ENCODE results near the gene TRPM4.
"Not testable (repeated sequence)": the region's sequence is repeated elsewhere in the genome, so short reads cannot be mapped to it uniquely, and the experiment has no call there.

TRPM4 gene

DNA sequence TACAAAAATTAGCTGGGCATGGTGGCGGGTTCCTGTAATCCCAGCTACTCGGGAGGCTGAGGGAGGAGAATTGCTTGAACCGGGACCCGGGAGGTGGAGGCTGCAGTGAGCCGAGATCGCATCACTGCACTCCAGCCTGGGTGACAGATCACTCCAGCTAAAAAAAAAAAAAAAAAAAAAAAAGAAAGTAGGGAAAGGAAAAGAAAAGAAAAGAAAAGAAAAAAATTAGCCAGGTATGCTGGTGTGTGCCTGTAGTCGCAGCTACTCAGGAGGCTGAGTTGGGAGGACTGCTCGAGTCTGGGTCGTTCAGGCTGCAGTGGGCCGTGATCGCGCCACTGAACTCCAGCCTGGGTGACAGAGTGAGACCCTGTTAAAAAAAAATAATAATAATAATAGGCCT, 30.4 kb upstream of the TRPM4 start:
- not testable (repeated sequence) for H3K4me1 ChIP-seq (ENCODE audit: control insufficient read depth, insufficient read depth, low read length); H3K36me3 ChIP-seq (ENCODE audit: control insufficient read depth, insufficient read depth, low read length); H3K4me3 ChIP-seq (ENCODE audit: low read length); H3K27me3 ChIP-seq (ENCODE audit: control insufficient read depth, insufficient read depth, low read length); DNase-seq (ENCODE audit: low read depth, low spot score); H3K27ac ChIP-seq (ENCODE audit: low read length); H3K9me3 ChIP-seq (ENCODE audit: control insufficient read depth, insufficient read depth, low read length)
- no CpG with 5 or more reads among the region's 12 CpGs for WGBS (ENCODE audit: insufficient coverage, insufficient read length)

DNA sequence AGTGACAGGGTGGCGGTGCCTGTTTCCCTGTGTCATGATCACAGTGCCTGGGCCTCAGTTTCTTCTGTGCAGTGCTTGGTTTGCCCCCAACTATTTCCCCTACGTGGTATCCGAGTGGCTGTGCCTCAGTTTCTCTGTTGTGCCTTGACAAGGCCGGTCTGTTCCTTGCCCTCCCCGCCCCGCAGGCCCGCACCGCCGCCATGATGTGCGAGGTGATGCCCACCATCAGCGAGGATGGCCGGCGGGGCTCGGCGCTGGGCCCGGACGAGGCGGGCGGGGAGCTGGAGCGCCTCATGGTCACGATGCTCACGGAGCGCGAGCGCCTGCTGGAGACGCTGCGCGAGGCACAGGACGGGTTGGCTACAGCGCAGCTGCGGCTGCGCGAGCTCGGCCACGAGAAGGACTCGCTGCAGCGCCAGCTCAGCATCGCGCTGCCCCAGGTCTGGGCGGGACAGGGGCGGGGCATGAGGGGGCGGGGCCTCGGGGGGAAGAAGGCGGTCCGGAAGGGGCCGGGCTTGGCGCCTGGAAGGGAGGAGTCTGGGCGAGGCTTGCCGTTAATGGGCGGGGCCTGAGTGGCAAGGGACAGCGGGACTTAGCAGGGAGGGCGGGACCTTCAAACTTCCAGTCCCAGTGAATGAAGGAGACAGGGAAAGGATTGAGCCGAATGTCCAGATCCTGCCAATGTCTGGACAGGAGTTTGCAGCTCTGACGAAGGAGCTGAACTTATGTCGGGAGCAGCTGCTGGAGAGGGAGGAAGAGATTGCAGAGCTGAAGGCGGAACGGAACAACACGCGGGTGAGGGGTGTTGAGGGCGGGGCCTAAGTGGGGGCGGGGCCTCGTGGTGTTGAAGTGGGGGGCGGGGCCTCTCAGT, 29.7 kb upstream of the TRPM4 start:
- Histone ChIP-seq H3K9me3 (ENCODE audit: control insufficient read depth, insufficient read depth, low read length) (no peaks in the 10 kb centered on the region), H3K4me1 (ENCODE audit: control insufficient read depth, insufficient read depth, low read length) (peaks cover 5% of the 10 kb centered on the region), H3K4me3 (ENCODE audit: low read length) (peak overlapping the region; percentile 48; the same call in 1 of the 2 replicates), H3K27me3 (ENCODE audit: control insufficient read depth, insufficient read depth, low read length) (no peaks in the 10 kb centered on the region), H3K27ac (ENCODE audit: low read length) (no peak overlapping the region), H3K36me3 (ENCODE audit: control insufficient read depth, insufficient read depth, low read length) (no peaks in the 10 kb centered on the region)
- WGBS (ENCODE audit: insufficient coverage, insufficient read length) = no CpG with 5 or more reads among the region's 63 CpGs
- no peak for DNase-seq (ENCODE audit: low read depth, low spot score)

DNA sequence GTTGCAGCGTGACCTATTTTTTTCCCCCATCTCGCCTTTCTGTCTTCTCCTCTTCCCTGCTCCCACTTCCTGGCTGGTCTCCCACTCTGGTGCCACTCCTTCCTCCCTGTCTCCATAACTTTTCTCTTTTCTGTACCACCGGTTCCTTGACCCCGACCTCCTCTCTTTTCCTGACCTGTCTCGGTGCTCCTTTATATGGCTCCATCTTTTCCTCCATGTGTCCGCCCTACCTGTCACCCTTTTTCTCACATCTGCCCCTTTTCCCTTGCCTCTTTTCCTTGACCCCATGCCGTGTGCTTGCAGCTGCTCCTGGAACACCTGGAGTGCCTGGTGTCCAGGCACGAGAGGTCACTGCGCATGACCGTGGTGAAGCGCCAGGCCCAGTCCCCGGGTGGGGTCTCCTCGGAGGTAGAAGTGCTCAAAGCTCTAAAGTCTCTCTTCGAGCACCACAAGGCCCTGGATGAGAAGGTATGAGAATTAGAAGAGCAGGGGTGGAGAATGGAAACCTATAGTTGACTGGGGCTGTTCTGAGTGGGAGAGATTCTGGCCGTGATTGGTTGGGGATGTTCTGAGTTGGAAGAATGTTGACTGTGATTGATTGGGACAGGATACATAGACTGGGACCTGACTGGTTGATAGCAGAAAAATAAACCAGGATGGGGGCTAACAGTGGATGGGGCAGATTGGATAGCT, 28.9 kb upstream of the TRPM4 start:
- no CpG with 5 or more reads among the region's 15 CpGs for WGBS (ENCODE audit: insufficient coverage, insufficient read length)
- H3K36me3 ChIP-seq (ENCODE audit: control insufficient read depth, insufficient read depth, low read length) = no peaks in the 10 kb centered on the region
- H3K9me3 ChIP-seq (ENCODE audit: control insufficient read depth, insufficient read depth, low read length) = no peaks in the 10 kb centered on the region
- DNase-seq (ENCODE audit: low read depth, low spot score) = no peak
- H3K4me1 ChIP-seq (ENCODE audit: control insufficient read depth, insufficient read depth, low read length) = peaks cover 5% of the 10 kb centered on the region
- no peaks in the 10 kb centered on the region for H3K27me3 ChIP-seq (ENCODE audit: control insufficient read depth, insufficient read depth, low read length)
- no peak overlapping the region for H3K27ac ChIP-seq (ENCODE audit: low read length)
- peak overlapping the region; percentile 10; the same call in 1 of the 2 replicates for H3K4me3 ChIP-seq (ENCODE audit: low read length)

DNA sequence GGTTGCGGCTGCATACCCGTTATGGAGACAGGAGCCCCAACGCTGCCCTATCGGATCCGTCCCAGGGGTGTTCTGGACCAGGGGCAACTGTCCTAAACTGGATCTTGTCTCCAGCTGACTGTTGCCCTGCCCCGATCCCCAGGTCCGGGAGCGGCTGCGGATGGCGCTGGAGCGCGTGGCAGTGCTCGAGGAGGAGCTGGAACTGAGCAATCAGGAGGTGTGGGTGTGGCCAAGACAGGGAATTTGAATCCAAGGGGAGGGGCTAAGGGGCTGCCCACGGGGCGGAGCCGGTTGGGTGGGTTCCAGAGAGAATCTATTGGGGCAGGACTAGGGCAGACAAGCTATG, 28.4 kb upstream of the TRPM4 start:
- H3K4me3 ChIP-seq (ENCODE audit: low read length) = no peak overlapping the region
- no peaks in the 10 kb centered on the region for H3K27me3 ChIP-seq (ENCODE audit: control insufficient read depth, insufficient read depth, low read length)
- H3K9me3 ChIP-seq (ENCODE audit: control insufficient read depth, insufficient read depth, low read length) = no peaks in the 10 kb centered on the region
- no peak for DNase-seq (ENCODE audit: low read depth, low spot score)
- no peaks in the 10 kb centered on the region for H3K36me3 ChIP-seq (ENCODE audit: control insufficient read depth, insufficient read depth, low read length)
- H3K4me1 ChIP-seq (ENCODE audit: control insufficient read depth, insufficient read depth, low read length) = peaks cover 5% of the 10 kb centered on the region
- no peak overlapping the region for H3K27ac ChIP-seq (ENCODE audit: low read length)
- no CpG with 5 or more reads among the region's 16 CpGs for WGBS (ENCODE audit: insufficient coverage, insufficient read length)

DNA sequence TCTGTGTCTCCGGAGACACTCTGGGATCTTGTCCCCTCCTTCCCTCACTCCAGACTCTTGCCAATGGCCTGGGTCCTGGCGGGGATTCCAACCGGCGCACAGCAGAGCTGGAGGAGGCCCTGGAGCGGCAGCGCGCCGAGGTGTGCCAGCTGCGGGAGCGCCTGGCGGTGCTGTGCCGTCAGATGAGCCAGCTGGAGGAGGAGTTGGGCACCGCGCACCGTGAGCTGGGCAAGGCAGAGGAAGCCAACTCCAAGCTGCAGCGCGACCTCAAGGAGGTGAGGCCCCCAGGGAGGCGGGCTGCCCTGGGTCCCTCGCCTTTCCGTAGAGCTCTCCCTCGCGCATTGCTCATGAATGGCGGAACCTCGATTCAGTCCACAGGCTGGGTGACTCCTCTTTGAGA, 27.3 kb upstream of the TRPM4 start:
- H3K27me3 ChIP-seq (ENCODE audit: control insufficient read depth, insufficient read depth, low read length) = no peaks in the 10 kb centered on the region
- whole genome bisulfite sequencing (ENCODE audit: insufficient coverage, insufficient read length) = no CpG with 5 or more reads among the region's 24 CpGs
- no peaks in the 10 kb centered on the region; the same call in 1 of the 2 replicates for H3K36me3 ChIP-seq (ENCODE audit: control insufficient read depth, insufficient read depth, low read length)
- H3K4me1 ChIP-seq (ENCODE audit: control insufficient read depth, insufficient read depth, low read length) = peaks cover 5% of the 10 kb centered on the region
- no peak for DNase-seq (ENCODE audit: low read depth, low spot score)
- H3K27ac ChIP-seq (ENCODE audit: low read length) = no peak overlapping the region
- no peak overlapping the region for H3K4me3 ChIP-seq (ENCODE audit: low read length)
- H3K9me3 ChIP-seq (ENCODE audit: control insufficient read depth, insufficient read depth, low read length) = no peaks in the 10 kb centered on the region

DNA sequence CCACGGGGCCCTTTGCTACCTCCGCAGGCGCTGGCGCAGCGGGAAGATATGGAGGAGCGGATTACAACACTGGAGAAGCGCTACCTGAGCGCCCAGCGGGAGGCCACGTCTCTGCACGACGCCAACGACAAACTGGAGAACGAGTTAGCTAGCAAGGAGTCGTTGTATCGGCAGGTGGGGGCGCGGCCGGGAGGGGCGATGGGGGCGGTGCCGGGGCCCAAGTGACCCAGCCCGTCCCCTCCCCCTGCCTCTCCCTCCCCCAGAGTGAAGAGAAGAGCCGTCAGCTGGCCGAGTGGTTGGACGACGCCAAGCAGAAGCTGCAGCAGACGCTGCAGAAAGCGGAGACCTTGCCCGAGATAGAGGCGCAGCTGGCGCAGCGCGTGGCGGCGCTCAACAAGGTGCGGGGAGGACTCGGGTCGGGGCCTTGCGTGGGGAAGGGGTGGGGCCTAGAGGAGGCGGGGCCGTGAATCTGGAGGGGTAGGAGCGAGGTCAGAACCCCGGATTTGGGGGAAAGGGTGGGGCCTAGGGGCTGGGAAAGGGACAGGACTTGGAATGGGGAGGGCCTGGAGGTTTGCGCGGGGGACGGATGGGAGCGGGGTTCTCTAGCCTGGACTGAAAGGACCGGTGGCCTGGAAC, 24.5 kb upstream of the TRPM4 start:
- Histone ChIP-seq H3K36me3 (ENCODE audit: control insufficient read depth, insufficient read depth, low read length) (peaks cover 7% of the 10 kb centered on the region; the same call in 1 of the 2 replicates), H3K27ac (ENCODE audit: low read length) (no peak overlapping the region), H3K27me3 (ENCODE audit: control insufficient read depth, insufficient read depth, low read length) (no peaks in the 10 kb centered on the region), H3K4me1 (ENCODE audit: control insufficient read depth, insufficient read depth, low read length) (peaks cover 3% of the 10 kb centered on the region), H3K4me3 (ENCODE audit: low read length) (no peak overlapping the region), H3K9me3 (ENCODE audit: control insufficient read depth, insufficient read depth, low read length) (no peaks in the 10 kb centered on the region)
- no peak for DNase-seq (ENCODE audit: low read depth, low spot score)
- WGBS (ENCODE audit: insufficient coverage, insufficient read length) = no CpG with 5 or more reads among the region's 49 CpGs

DNA sequence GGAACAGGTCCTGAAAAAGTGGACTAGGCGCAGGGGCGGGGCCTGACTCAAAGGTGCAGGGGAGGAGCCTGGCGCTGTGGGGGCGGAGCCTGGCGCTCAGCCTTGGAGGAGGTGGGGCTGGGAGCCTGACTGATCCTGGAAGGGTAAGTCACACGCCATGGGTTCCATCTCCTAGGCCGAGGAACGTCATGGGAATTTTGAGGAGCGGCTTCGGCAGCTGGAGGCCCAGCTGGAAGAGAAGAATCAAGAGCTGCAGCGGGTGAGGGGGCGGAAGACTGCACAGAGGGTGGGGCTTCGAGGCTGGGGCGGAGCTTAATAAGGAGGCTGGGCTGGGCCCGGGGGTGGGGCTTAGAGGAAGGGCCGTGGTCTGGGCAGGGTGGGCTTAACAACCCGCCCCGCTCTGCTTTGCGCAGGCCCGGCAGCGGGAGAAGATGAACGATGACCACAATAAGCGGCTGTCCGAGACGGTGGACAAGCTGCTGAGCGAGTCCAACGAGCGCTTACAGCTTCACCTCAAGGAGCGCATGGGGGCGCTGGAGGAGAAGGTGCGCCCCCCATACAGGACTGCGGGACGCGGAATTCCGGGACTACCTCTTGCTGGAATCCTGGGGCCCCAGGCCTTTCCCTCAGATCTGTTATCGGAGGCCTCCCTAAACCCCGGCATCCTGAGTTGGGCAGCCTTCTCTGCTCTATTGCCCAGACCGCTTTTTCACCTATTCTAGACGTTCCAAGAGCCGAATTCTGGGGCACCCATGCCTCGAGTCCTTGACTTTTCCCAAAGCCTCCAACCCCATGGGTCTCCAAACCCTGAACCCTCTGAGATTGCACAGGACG, 23.8 kb upstream of the TRPM4 start:
- Histone ChIP-seq H3K4me3 (ENCODE audit: low read length) (no peak overlapping the region), H3K36me3 (ENCODE audit: control insufficient read depth, insufficient read depth, low read length) (peaks cover 7% of the 10 kb centered on the region; the same call in 1 of the 2 replicates), H3K27ac (ENCODE audit: low read length) (no peak overlapping the region), H3K4me1 (ENCODE audit: control insufficient read depth, insufficient read depth, low read length) (peaks cover 1% of the 10 kb centered on the region; the same call in 1 of the 2 replicates), H3K27me3 (ENCODE audit: control insufficient read depth, insufficient read depth, low read length) (no peaks in the 10 kb centered on the region), H3K9me3 (ENCODE audit: control insufficient read depth, insufficient read depth, low read length) (no peaks in the 10 kb centered on the region)
- WGBS (ENCODE audit: insufficient coverage, insufficient read length) = no CpG with 5 or more reads among the region's 42 CpGs
- no peak for DNase-seq (ENCODE audit: low read depth, low spot score)

DNA sequence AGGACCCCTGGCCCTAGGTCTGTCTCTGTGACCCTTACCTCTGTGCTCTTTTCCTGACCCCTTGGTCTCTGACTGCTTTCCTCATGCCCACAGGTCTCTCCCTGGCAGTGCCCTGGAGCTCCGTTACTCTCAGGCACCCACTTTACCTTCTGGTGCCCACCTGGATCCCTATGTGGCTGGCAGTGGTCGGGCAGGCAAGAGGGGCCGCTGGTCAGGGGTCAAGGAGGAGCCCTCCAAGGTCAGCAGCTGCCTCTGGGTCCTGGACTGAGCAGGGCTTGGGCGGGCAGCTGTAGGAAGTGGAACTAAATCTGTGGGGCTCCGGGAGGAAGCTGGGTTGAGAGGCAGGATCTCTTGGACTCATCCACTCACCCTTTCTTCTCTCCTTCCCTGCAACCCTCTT, 21.9 kb upstream of the TRPM4 start:
- Histone ChIP-seq H3K4me1 (ENCODE audit: control insufficient read depth, insufficient read depth, low read length) (peaks cover 4% of the 10 kb centered on the region; the same call in 1 of the 2 replicates), H3K4me3 (ENCODE audit: low read length) (no peak overlapping the region), H3K27me3 (ENCODE audit: control insufficient read depth, insufficient read depth, low read length) (no peaks in the 10 kb centered on the region), H3K9me3 (ENCODE audit: control insufficient read depth, insufficient read depth, low read length) (no peaks in the 10 kb centered on the region), H3K36me3 (ENCODE audit: control insufficient read depth, insufficient read depth, low read length) (peaks cover 7% of the 10 kb centered on the region; the same call in 1 of the 2 replicates), H3K27ac (ENCODE audit: low read length) (no peak overlapping the region)
- WGBS (ENCODE audit: insufficient coverage, insufficient read length) = no CpG with 5 or more reads among the region's 5 CpGs
- DNase-seq (ENCODE audit: low read depth, low spot score) = no peak

DNA sequence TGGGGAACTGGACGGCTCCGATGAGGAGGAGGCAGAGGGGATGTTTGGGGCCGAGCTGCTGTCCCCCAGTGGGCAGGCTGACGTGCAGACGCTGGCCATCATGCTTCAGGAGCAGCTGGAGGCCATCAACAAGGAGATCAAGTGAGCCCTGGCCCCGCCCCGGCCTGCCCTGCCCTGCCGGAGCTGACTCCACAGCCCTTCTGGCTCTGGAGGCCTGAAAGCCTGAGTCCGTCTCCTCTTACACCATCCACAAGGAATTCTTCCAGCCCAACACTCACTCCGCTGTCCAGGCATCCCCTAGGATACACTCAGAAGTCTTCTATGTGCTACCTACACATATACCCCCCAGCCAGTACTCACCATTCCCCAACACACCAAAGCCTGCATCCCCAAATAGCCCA, 20.8 kb upstream of the TRPM4 start:
- no CpG with 5 or more reads among the region's 10 CpGs for WGBS (ENCODE audit: insufficient coverage, insufficient read length)
- Histone ChIP-seq H3K36me3 (ENCODE audit: control insufficient read depth, insufficient read depth, low read length) (peaks cover 7% of the 10 kb centered on the region; the same call in 1 of the 2 replicates), H3K4me3 (ENCODE audit: low read length) (no peak overlapping the region), H3K27ac (ENCODE audit: low read length) (no peak overlapping the region), H3K9me3 (ENCODE audit: control insufficient read depth, insufficient read depth, low read length) (no peaks in the 10 kb centered on the region), H3K27me3 (ENCODE audit: control insufficient read depth, insufficient read depth, low read length) (no peaks in the 10 kb centered on the region), H3K4me1 (ENCODE audit: control insufficient read depth, insufficient read depth, low read length) (peaks cover 4% of the 10 kb centered on the region; the same call in 1 of the 2 replicates)
- no peak for DNase-seq (ENCODE audit: low read depth, low spot score)

DNA sequence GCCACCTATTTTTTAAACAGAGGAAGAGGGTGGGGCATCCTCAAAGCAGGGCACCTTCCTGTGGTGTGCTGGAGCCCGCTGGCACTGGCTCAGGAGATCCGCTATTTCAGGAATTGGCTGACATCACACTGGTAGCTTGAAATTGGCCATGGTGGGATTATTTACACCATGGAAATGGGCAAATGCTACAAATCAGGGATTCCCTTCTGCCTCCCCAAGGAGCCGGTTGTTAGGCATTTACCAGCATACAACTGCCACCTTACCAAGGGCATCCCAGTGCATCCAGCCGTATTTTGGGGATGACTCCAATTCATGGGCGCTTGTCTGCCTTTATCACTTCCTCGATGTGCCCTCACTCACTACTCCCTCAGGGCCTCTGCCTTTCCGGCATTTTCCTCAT, 16.6 kb upstream of the TRPM4 start:
- peaks cover 4% of the 10 kb centered on the region for H3K4me1 ChIP-seq (ENCODE audit: control insufficient read depth, insufficient read depth, low read length)
- no CpG with 5 or more reads among the region's 7 CpGs for WGBS (ENCODE audit: insufficient coverage, insufficient read length)
- no peak for DNase-seq (ENCODE audit: low read depth, low spot score)
- H3K27me3 ChIP-seq (ENCODE audit: control insufficient read depth, insufficient read depth, low read length) = no peaks in the 10 kb centered on the region
- peaks cover 7% of the 10 kb centered on the region; the same call in 1 of the 2 replicates for H3K36me3 ChIP-seq (ENCODE audit: control insufficient read depth, insufficient read depth, low read length)
- H3K27ac ChIP-seq (ENCODE audit: low read length) = no peak overlapping the region
- no peak overlapping the region for H3K4me3 ChIP-seq (ENCODE audit: low read length)
- H3K9me3 ChIP-seq (ENCODE audit: control insufficient read depth, insufficient read depth, low read length) = no peaks in the 10 kb centered on the region

All from iPS DF 6.9 (cell line).